Hypothalamus (tissue), 51 donors: ENCODE results near the gene PKNOX2.

ENCODE experiments used
- DNase-seq, 51 donors: peaks; one replicate each; lab custom pipeline; 2025; lab: John Stamatoyannopoulos, UW

PKNOX2 gene

DNA sequence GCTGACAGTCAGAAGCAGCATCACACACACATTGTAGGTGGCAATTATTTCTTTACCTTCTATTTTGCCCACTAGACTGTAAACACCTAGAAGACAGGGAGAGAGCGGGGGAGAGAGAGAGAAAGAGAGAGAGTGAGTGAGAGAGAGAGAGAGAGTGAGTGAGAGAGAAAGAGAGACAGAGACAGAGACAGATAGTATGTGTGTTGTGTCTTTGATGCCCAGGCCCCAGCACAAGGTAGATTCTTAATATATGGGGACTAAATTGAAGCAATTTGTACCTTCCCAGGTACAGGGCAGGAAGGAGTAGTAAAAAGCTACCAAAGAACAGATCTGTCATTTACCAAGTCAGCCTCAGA lies 163.7 kb downstream of the PKNOX2 start:
- no peak for DNase-seq

DNA sequence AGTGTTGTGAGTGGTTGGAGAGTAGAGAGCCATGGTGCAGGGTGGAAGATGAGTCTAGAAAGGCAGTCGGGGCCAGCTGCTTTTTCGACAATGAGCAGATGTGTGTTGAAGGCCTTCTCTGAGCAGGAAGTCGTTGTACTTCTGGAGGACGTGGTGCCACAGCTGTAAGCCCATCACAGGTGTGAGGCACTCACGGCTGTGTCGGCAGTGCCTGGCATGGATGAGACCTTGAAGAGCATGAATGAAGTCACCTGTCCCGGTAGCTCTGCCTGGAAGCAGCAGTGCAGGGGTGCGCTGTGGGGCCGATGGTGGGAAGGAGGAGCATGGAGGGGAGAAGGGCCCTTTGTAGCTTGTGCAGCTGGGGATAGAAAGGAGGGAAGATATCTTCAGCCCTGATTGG lies 165.2 kb downstream of the PKNOX2 start:
- no peak for DNase-seq

- no peak for DNase-seq
Measured at GRCh38 chr11:125330462-125331325, 166.1 kb downstream of the PKNOX2 start.

DNA sequence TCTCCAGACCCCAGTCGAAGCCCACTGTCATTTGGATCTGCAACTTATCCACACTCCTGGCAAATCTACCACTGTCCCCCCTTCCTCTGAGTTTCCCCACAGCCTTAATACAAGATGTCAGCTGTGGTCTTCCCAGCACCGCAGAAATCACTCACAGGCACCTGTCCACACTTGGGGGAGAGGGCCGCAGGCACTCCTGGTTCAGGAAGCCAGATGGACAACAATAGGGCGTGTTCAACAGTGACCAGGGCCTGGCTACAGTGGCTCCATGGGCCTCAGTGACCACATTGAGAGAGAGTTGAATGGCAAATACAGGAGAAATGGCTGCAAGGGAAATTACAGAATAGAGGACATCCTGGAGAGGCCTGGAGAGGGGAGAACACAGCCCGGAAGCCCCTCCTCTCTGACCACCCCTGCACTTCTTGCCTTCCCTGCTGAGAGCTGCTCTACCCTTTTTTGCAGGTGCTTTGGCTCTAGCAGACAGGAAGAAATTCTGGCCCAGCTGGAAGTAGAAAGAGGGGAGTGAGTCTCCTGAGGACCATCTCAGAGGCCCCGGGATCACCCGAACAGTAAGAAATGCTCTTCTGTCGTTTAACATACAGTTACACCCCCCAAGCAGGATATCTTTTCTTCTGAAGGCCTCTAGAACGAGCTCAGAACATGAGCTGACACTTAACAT lies 166.9 kb downstream of the PKNOX2 start:
- DNase-seq: no peak

DNA sequence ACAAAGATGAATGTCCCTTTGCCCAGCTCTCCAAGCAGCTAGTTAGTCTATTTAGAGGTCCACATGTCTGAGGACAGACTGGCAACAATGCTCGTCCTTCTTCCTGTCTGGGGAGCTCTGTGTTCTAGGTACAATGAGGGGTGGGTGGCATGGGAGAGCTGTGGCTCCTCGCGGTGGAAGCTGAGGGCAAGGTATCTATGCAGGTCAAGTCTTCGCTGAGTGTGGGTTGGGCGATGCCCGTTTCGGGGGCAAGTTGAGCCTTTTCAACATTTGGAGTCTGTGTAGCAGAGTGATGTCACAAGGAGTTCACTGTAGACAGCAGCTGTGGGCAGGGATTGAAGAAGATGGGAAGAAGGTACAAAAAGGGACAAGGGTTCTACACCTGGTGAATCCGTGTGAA lies 168.3 kb downstream of the PKNOX2 start:
- no peak for DNase-seq

DNA sequence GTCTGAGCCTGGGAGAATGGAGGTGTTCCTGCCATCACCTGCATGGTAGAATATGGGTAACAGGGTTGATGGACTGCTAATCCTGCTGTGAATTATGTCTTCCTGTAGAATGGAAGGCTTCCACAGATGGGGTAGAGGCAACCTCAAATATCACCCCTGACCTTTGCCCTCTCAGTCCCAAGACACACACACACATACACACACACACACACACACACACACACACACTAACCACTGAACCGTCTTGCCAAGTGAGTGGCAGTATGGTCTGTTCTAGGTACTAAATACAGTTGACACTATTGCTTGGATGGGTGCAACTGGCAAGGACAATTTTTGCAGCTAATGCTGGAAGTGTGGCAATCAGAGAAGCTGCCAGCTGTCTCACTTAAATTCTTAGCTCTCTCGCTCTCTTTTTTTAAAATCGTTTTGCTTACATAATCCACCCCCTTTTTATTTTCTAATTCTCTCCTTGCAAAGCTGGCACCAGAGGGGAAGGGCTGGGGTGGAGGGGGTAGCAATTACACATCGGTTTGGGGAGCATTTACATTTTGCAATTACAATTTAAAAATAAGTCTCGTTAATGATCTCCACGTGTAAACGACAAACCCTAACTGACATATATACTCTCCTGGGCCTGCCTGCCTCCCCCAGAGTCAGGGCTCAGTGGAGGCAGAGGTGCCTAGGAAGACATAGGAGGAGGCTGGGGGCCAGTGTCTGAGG lies 169.0 kb downstream of the PKNOX2 start:
- peak in 1 of 51 donors; percentile 41 for DNase-seq

DNA sequence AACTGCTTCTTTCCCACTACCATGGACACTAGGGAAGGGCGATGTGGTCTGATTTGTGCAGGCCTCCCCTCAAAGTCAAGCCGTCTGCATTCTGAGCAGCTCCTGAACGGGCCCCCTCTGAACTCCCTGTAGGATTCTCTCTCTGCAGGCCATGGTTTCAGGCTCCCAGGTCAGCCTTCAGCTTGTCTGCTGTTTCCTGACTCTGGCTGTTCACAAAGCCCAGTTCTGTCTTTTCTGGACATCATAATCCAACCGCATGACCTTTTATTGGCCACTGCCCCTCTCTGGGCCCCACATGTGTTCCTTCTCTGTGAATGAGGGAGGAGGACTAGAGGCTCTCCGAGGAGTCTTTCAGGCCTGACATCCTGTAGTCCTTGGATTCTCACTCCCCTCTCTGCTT lies 170.6 kb downstream of the PKNOX2 start:
- DNase-seq: no peak

DNA sequence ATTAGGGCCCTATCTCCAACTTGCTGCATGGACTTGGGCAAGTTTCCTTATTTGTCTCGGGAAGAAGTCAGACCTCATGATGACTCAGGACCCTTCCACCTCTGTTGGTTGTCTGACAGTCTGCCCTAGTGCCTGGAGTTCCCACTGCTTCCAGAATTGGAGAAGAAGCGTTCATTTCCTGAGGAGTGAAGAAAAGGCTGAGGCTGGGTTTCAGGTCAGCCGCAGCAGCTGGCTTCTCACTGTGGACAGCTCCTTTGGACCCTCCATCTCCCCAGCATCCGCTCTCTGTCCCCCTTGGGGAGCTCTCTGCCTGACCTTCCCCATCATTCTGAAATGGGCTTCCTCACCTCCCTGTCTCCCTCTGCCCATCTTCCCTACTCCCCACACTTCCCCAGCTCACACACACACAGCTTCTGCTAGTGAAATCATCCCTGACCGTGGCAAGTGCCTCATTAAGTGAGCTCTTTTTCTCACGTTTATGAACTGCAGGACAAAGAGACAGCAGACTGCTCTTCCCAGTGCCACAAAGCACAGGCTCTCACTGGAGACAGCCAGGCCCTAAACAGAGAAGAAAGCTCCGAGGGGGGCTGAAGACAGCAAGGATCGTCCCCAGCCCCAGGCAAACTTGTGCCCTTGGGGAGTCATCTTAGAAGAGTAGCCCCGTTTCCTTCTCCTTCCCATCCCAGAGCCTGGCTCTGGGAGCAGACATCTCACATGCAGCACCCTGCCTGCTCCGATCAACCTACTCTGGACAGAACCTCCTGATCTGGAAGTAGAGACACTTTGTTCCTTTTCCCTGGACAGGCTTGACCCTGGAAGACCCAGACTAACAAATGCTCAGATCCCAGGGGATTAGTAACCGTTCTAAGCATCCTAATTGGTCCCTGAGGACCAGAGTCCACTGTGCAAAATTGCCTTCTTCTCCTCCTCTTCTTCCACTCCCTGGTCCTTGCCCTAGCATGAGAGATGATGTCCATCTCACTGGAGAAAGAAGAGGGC lies 173.6 kb downstream of the PKNOX2 start:
- no peak for DNase-seq

DNA sequence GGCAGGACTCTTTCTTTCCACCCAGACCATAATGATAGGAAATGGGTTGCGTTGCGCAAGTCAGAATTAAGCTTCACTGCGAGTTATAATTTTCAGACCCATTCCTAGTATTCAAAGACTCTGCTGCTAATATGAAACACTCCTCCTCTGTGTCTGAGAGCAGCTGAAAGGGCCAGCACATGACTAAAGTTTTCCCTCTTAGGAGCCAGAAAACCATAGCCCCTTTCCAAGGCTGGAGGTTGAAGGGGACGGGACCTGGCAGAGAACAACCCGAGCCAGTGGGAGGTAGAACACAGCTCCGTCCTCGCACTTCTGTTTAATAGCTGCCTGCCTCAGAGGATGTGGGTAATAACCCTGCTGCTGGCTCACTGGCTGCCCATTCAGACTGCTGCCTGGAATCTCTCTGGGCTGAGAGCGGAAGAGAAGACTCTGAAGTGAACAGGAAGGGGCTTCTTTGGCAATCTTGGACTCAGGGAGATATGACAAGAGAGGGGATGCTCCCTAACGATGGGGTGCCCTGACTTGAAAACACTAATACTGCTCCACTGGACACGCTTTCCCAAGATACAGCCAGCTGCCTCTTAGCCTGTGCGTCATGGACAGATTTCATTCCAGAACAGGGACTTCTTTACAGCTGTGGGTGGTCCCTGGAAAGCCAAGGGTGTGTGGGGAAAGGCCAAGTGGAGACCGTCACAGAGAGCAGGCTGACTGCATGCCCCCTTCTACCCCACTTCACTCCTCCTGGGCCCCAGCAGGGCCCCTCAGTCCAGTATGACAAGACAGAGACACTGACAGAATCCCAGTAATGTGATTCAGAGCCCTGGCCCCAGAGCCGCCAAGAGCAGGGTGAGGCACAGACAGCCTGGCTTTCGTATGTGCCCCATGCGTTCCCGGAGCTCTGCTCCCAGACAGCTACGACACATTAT lies 174.6 kb downstream of the PKNOX2 start:
- DNase-seq: peak in 2 of 51 donors; percentile 4 to 21

DNA sequence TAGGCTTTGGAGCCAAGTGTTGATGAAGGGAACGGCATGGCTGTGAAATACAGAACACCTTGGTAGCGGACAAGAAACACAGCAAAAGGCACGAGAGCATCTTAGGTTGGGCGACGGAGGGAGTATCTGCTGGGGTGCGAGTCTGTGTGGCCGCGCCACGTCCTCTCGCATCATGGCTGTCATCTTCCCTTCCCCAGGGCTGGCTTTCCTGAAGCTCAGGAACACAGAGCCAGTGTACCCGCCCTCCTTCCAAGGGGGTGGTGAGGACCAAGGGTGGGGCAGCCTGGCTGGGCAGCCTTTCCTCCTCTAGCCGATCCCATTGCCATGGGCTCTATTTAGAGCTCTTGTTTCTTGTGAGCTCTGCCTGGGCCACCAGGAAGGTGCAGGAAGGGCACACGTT lies 177.1 kb downstream of the PKNOX2 start:
- no peak for DNase-seq

DNA sequence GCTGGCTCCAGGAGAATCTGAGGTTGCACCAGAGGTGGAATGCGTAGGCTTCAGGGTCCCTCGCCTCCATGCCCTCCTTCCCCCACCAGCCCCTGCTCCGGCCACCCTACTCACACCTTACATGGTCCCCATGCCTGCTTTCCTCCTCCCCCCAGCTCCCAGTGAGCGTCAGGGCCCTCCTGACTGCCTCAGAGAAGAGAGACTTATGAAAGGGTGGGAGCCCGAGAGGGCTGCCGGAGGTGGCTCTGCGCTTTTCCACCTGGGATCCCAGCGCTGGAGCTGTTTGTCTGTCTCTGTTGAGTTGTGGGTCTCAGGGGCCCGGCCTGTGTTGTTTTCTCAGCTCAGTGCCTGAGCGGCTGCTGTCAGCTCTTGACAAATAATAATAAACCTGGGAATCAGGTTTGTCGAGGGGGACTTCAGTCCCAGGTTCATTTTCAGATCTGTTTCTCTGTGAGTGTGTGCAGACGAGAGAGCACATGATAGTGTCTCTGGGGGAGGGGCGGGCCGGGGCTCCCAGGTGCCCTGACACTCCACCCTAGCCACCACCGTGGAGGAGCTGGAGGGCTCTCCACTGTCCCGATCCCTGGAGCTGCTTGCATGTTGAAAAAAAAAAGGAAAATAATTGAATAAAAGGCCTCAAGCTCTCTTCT lies 177.9 kb downstream of the PKNOX2 start:
- DNase-seq: no peak

GRCh38 chr11:125343086-125343717 lies 178.7 kb downstream of the PKNOX2 start:
- no peak for DNase-seq

DNA sequence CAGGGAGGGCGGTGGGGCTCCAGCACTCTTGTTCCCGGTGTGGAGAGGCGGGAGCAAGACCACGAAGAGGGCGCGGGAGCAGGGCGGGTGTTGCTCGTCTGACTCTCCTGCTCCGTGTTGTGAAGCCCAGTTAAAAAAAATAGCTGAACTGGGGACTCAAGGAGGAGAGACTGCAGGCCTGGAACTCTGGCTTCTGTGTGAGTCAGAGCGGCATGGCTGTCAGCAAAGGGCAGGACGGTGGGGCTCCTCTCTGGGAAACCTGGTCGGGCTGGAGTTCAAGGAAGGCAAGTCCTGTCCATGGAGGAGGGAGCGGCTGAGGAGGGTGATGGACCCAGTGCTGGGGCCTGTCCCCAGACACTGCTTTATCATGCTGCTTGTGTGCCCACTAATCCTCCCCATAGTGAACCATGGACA lies 179.2 kb downstream of the PKNOX2 start:
- DNase-seq: peak in 1 of 51 donors; percentile 6

DNA sequence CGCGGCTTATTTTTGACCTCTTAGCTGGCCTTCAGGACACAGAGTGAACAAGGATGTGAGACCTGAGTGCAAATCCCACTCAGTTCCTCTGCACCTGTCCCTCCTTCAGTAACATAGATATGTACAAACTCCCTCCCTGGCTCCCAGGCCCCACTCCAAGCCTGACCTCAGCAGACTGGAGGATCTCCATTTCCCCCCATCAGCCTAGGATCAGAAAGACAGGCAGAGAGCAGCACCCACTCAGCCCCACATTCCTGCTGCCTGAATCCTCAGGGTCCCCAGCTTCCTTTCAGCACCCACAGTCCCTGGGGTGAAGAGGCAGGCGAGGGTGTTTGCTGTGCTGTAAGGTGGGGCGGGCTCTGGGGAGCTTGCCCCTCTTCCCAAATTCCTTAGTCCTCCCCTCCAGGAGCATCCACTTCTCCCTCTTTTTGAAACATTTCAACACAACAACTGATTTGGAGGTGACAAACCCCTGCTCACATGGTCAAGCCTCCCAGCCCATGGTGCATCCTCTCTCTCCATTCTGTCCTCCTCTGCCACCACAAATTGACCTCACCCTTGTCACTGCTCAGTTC lies 180.4 kb downstream of the PKNOX2 start:
- peak in 1 of 51 donors; percentile 64 for DNase-seq

GRCh38 chr11:125345421-125346178 lies 181.0 kb downstream of the PKNOX2 start:
- peak in 45 of 51 donors; percentile 8 to 82 (median 50) for DNase-seq

GRCh38 chr11:125346179-125346530 lies 181.6 kb downstream of the PKNOX2 start:
- DNase-seq: no peak
